Mucosa of descending colon (tissue), 3 donors: Measurements from ENCODE around the gene NR0B2. TPM values are rescaled to one million over a fixed set of nuclear protein-coding genes. Genes with fewer than 3 reads are reported as not detected.

Experiments used
- ATAC-seq: fragments of 200-7000 bp; cut with Tn5 transposase; one replicate; pipeline ENCODE4 v1.9.1; 2020; ENCODE audit warnings: mild to moderate bottlenecking, moderate library complexity
- DNase-seq, 3 donors: peaks; one replicate each; pipeline ENCODE4 v3.0.0-alpha.2; 2020
- H3K36me3 ChIP-seq: fragments of 200-600 bp; one replicate; pipeline ENCODE4 v1.8.0; 2021; ENCODE audit warnings: low read depth, mild to moderate bottlenecking
- H3K4me1 ChIP-seq: fragments of 200-600 bp; one replicate; pipeline ENCODE4 v1.8.0; 2021; ENCODE audit warnings: low read depth, mild to moderate bottlenecking
- H3K4me3 ChIP-seq: fragments of 200-600 bp; one replicate; pipeline ENCODE4 v1.8.0; 2021; ENCODE audit warnings: mild to moderate bottlenecking
- H3K9me3 ChIP-seq: fragments of 200-600 bp; one replicate; pipeline ENCODE4 v1.8.0; 2021; ENCODE audit warnings: mild to moderate bottlenecking
- intact Hi-C, 2 donors: fragments of 100-400 bp; cut with DNase I in 1 of 2; cut with micrococcal nuclease in 1 of 2; formaldehyde crosslinking; loops; one replicate each; pipeline versions ENCODE4 v1.11.0 to v1.11.1; 2022; cut with DNase I, micrococcal nuclease
- total RNA-seq, 3 donors: library from RNA; stranded (reverse); fragmentation: NEBNext Ultra II Directional in 2 of 3; extraction: Animal tissue kit (Norgen Biotek cat#: 25700) in 2 of 3; gene quantifications; one replicate each; pipeline versions ENCODE4 v1.2.1 to v1.2.4, GENCODE V29; 2021 to 2023
- TF ChIP-seq, protein P1 (sequence below): fragments of 200-600 bp; IDR thresholded peaks from one replicate; pipeline ENCODE4 v1.8.0; 2022; ENCODE audit warnings: antibody characterized with exemption, mild to moderate bottlenecking
- donor health status: DM: no; HTN: no; CAD: no; lungs with moderate emphysema.
- donor health status: DM: no; HTN: no; CAD: no.
- donor health status: DM: no; HTN: yes; CAD: no.

The NR0B2 gene
- total RNA-seq, 3 donors from 2014 or later = 0.43 to 0.52 TPM; not detected in 1

DNA sequence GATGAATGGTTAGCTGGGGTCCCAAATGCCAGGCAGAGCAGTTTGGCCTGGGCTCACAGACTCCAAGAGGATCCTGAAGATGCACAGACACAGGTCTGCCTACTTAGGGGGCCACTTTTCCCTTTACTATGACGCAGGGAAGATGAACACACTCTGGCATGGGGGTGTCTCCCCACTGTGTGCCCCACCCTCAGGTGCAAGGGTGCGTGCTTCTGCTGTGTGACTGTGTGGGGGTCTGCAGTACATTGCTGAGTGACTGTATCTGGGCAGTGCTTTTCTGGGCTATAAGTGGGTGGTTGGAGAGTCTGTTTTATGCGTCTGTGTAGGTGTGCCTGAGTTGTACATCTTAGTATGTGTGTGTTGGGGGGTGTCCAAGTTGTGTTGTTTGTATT lies 3.8 kb downstream of the NR0B2 start:
- DNase-seq (no peak), ATAC-seq (no peak)
- no peaks in the 10 kb centered on the region for H3K36me3 ChIP-seq
- no peak overlapping the region for H3K4me3 ChIP-seq
- peaks cover 25% of the 10 kb centered on the region for H3K4me1 ChIP-seq
- TF ChIP-seq, protein P1, sequence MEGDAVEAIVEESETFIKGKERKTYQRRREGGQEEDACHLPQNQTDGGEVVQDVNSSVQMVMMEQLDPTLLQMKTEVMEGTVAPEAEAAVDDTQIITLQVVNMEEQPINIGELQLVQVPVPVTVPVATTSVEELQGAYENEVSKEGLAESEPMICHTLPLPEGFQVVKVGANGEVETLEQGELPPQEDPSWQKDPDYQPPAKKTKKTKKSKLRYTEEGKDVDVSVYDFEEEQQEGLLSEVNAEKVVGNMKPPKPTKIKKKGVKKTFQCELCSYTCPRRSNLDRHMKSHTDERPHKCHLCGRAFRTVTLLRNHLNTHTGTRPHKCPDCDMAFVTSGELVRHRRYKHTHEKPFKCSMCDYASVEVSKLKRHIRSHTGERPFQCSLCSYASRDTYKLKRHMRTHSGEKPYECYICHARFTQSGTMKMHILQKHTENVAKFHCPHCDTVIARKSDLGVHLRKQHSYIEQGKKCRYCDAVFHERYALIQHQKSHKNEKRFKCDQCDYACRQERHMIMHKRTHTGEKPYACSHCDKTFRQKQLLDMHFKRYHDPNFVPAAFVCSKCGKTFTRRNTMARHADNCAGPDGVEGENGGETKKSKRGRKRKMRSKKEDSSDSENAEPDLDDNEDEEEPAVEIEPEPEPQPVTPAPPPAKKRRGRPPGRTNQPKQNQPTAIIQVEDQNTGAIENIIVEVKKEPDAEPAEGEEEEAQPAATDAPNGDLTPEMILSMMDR = no peak
- H3K9me3 ChIP-seq = no peaks in the 10 kb centered on the region
- intact Hi-C loops = no loop called here

DNA sequence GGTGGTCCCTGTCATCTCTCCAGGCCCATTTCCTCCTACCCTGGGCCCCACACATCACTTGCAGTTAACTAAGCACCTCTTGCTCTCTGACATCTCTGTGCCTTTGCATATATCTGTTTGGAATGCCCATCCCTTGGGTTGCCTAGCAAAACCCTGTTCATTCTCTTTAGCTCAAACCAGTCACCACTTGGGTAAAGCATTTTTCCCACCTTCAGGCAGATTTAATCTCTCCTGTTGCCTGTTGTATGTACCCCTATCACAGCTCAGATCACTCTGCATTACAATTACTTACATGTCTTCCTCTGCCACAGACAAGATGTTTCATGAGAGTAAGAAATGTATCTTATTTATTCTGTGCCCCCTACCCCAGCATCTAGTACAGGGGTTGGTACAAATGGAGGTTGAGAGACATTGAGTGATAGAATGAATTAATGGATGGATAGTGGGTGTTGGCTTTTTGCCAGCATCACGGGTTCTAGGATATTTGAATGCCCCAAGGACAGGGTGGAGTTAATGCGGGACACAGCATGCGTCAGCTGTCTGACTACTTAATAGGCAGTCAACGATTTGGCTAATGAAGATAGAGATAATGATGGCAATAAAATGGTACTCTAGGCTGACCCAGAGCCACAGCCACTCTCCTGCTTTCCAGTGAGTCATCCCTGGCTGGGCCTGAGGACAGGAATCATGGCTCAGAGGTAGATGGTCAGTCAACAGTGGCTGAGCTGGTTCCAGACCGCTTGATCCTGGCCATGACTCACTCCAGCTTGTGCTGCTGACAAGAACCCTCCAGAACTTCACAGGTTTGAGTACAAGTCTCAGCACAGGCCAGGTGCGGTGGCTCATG lies 6.5 kb downstream of the NR0B2 start:
- TF ChIP-seq, protein P1 = no peak
- DNase-seq = no peak
- intact Hi-C loops = no loop called here
- H3K9me3 ChIP-seq = no peaks in the 10 kb centered on the region
- no peaks in the 10 kb centered on the region for H3K36me3 ChIP-seq
- ATAC-seq = peak; percentile 65
- H3K4me3 ChIP-seq = no peak overlapping the region
- peaks cover 11% of the 10 kb centered on the region for H3K4me1 ChIP-seq

DNA sequence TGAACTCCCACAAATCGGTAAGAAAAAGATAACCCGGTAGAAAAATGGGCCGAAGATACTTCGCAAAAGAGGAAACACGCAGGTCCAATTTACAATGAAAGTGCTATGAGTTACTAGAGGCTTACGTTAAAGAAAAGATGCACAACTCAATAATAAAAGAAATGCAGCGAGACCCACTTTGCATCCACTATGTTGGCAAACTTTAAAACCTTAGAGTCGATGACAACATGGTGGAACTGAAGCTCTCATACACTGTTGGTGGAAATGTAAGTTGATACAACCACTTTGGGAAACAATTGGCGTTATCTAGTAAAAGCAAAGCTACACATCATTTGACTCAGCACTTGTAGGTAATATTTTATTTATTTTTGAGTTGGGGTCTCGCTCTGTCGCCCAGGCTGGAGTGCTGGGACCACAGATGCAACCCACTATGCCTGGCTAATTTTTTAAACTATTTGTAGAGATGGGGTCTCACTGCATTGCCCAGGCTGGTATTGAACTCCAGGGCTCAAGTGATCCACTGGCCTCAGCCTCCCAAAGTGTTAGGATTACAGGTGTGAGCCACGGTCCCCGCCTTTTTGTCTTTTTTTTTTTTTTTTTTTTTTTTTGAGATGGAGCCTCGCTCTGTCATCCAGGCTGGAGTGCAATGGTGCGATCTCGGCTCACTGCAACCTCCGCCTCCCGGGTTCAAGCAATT lies 12.8 kb downstream of the NR0B2 start:
- Histone ChIP-seq H3K9me3 (no peaks in the 10 kb centered on the region), H3K4me3 (peak overlapping the region; percentile 67), H3K4me1 (peaks cover 26% of the 10 kb centered on the region), H3K36me3 (no peaks in the 10 kb centered on the region)
- TF ChIP-seq, protein P1 = no peak
- DNase-seq (no peak), ATAC-seq (no peak)
- intact Hi-C loops = no loop called here

DNA sequence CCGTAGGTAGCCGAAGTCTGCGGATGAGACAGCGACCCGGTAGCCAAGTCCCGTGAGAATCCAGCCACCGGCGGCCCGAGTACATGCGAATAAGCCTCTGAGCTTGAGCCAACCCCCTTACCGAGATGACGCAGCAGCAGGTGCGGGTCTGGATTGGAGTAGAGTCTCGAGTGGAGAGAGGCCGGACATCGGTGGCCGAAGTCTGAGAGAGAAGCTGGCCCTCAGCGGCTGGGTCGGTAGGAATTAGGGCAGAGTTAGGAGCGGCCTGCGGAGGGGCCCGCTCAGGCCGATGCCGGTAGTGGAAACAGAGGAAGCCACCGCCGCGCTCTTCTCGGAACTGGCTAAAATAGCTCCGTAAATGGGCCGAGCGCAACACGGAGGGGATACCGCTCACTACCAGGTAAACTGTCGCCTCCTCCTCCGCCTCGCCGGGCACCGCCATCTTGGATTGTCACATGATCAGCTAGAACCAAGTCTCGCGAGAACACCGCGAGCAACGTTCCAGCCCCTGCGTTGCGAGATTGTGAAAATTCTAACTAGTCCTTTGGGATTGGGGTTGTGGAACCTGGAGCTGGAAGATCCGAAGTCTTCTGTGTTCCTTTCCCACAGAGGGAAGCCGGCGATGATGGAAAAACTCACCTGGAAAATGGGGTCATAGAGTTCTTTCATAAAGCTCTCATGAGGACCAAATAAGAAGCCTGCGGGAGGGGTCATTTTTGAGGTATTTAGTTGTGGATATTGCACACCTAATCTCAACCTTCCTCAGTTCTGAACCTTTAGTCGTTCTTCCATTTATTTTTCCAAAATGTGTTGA lies 13.6 kb downstream of the NR0B2 start, which contains the start of gene GPATCH3:
TSS of gene GPATCH3 (minus strand) at position 467 of the 814 bp plus-strand sequence. CDS start at position 442, 25 bp downstream.
- DNase-seq (peak; percentile 91 to 96 (median 93)), ATAC-seq (peak; percentile 94)
- intact Hi-C loops = no loop called here

DNA sequence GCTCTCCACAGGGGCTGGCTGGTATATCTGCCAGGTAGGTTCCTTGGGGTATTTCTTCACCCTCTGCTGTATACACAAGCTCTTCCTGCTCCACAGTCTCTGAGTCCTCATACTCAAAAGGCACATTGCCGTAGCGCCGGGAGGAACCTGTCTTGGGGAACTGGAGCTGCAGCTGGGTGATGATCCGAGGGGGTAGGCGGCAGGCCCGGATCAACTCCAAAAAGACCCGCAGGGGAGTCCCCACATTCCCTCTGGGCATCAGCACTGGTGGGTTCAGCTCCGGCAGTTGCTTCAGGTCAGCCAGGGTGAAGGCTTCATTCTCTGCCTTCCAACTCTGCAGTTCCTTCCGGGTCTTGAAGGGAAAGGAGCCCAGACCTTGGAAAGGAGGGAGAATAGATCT lies 16.4 kb downstream of the NR0B2 start:
- Histone ChIP-seq H3K36me3 (no peaks in the 10 kb centered on the region), H3K4me3 (no peak overlapping the region), H3K4me1 (peaks cover 21% of the 10 kb centered on the region), H3K9me3 (no peaks in the 10 kb centered on the region)
- intact Hi-C loops = no loop called here
- no peak for ATAC-seq
- TF ChIP-seq, protein P1 = no peak
- DNase-seq = no peak

More for the DNA sequence above, 13.6 kb downstream of the NR0B2 start, which contains the start of gene GPATCH3:
- Histone ChIP-seq H3K4me3 (peak within 1 kb of the TSS; percentile 67), H3K9me3 (no peaks in the 10 kb centered on the region), H3K36me3 (no peaks in the 10 kb centered on the region), H3K4me1 (peaks cover 21% of the 10 kb centered on the region)
- TF ChIP-seq, protein P1 = no peak
